Sigmoid colon (tissue), 7 donors: ENCODE results near the gene KLF17. TPM values are rescaled to one million over a fixed set of nuclear protein-coding genes. Genes with fewer than 3 reads are reported as not detected.

ENCODE experiments used
- DNase-seq: peaks from one replicate; pipeline ENCODE4 v3.0.0-alpha.2; 2019
- H3K27ac ChIP-seq, 4 donors: fragments of 200-600 bp; sonication (generic); one replicate each; pipeline ENCODE4 v1.5.1; 2016 to 2019; ENCODE audit warnings: mild to moderate bottlenecking in 1 of 4
- H3K27me3 ChIP-seq, 3 donors: fragments of 200-600 bp; sonication (generic); one replicate each; pipeline ENCODE4 v1.5.1; 2019; ENCODE audit warnings: mild to moderate bottlenecking in 1 of 3
- H3K36me3 ChIP-seq, 4 donors: fragments of 200-600 bp; sonication (generic); one replicate each; pipeline ENCODE4 v1.5.1; 2016 to 2019
- H3K4me1 ChIP-seq, 4 donors: fragments of 200-600 bp; sonication (generic); one replicate each; pipeline ENCODE4 v1.5.1; 2017 to 2019
- H3K4me3 ChIP-seq, 4 donors: fragments of 200-600 bp; sonication (generic); one replicate each; pipeline ENCODE4 v1.5.1; 2017 to 2019; ENCODE audit warnings: mild to moderate bottlenecking in 2 of 4, moderate library complexity in 1 of 4
- H3K9me3 ChIP-seq, 4 donors: fragments of 200-600 bp in 3 of 4; sonication (generic) in 3 of 4; one replicate each; pipeline versions ENCODE4 v1.5.1 to v1.6.1; 2013 to 2019
- EP300 ChIP-seq, 4 donors: sonication (generic); formaldehyde crosslinking; IDR thresholded peaks; one replicate each; pipeline ENCODE4 v1.6.1; 2017; ENCODE audit warnings: antibody characterized with exemption in 4 of 4
- POLR2A ChIP-seq, 2 donors: fragments of 450-650 bp; IDR thresholded peaks; one replicate each; pipeline ENCODE4 v1.6.1; 2016; ENCODE audit warnings: antibody characterized with exemption in 2 of 2, mild to moderate bottlenecking in 2 of 2, moderate library complexity in 2 of 2
- POLR2AphosphoS5 ChIP-seq, 4 donors: sonication (generic); formaldehyde crosslinking; IDR thresholded peaks; one replicate each; pipeline ENCODE4 v1.6.1; 2017; ENCODE audit warnings: antibody characterized with exemption in 4 of 4
- WGBS, 2 donors: extraction: QIAGEN DNeasy Blood & Tissue Kit; methylation state at CpG; one replicate each; pipeline ENCODE4 v1.1.7; 2013; 5-methylcytosine and 5-hydroxymethylcytosine counted together
- intact Hi-C: fragments of 100-400 bp; cut with DNase I; formaldehyde crosslinking; loops from one replicate; pipeline ENCODE4 v1.15.1; 2023
- polyA plus RNA-seq, 3 donors: library from polyadenylated mRNA; stranded (reverse); fragments of 200-250 nt; gene quantifications; one replicate each; pipeline ENCODE4 v1.2.3, GENCODE V29; 2013
- total RNA-seq, 4 donors: library from RNA; depleted of rRNA; stranded (reverse); fragments of >200 nt; gene quantifications; one replicate each; pipeline ENCODE4 v1.1.0, GENCODE V29; 2016
- TF ChIP-seq, protein P1 (sequence below), 4 experiments: fragments of 450-650 bp in 3 of 4; fragments of 200-600 bp in 1 of 4; IDR thresholded peaks; one replicate each; pipeline ENCODE4 v1.5.1; 2016 to 2019; ENCODE audit warnings: antibody characterized with exemption in 4 of 4, mild to moderate bottlenecking in 3 of 4, moderate library complexity in 2 of 4
- donor health status: healthy with polysubstance abuse.
- donor health status: Bipolar disorder and iron deficiency.
- donor health status: healthy.

KLF17 gene
- total and polyA plus RNA-seq, 7 donors: 0.16 to 0.68 (median 0.28) TPM; not detected in 4

- no peak for DNase-seq
- H3K36me3 ChIP-seq: no peaks in the 10 kb centered on the region
- TF ChIP-seq EP300 (IDR thresholded peaks at IDR 0.05): no peak
- TF ChIP-seq, protein P1, sequence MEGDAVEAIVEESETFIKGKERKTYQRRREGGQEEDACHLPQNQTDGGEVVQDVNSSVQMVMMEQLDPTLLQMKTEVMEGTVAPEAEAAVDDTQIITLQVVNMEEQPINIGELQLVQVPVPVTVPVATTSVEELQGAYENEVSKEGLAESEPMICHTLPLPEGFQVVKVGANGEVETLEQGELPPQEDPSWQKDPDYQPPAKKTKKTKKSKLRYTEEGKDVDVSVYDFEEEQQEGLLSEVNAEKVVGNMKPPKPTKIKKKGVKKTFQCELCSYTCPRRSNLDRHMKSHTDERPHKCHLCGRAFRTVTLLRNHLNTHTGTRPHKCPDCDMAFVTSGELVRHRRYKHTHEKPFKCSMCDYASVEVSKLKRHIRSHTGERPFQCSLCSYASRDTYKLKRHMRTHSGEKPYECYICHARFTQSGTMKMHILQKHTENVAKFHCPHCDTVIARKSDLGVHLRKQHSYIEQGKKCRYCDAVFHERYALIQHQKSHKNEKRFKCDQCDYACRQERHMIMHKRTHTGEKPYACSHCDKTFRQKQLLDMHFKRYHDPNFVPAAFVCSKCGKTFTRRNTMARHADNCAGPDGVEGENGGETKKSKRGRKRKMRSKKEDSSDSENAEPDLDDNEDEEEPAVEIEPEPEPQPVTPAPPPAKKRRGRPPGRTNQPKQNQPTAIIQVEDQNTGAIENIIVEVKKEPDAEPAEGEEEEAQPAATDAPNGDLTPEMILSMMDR (IDR thresholded peaks at IDR 0.05): no peak
- no peak for TF ChIP-seq POLR2A (IDR thresholded peaks at IDR 0.05)
- no peak for TF ChIP-seq POLR2AphosphoS5 (IDR thresholded peaks at IDR 0.05)
- 93 to 96% methylated on average over 4 of the region's 4 CpGs for WGBS, 2 donors
- H3K27me3 ChIP-seq: no peaks in the 10 kb centered on the region
- H3K4me1 ChIP-seq: peaks cover 0 to 4% (median 4%) of the 10 kb centered on the region in 4 donors
- intact Hi-C loops: no loop called here
- H3K9me3 ChIP-seq: no peaks in the 10 kb centered on the region
- H3K27ac ChIP-seq: no peak overlapping the region
- H3K4me3 ChIP-seq: no peak overlapping the region
Measured at GRCh38 chr1:44079566-44079965, 39.1 kb upstream of the KLF17 start.

GRCh38 chr1:44084998-44085675 lies 33.5 kb upstream of the KLF17 start:
- intact Hi-C loops: no loop called here
- no peaks in the 10 kb centered on the region for H3K4me1 ChIP-seq
- WGBS, 2 donors: 82 to 83% methylated on average over 3 of the region's 3 CpGs
- no peaks in the 10 kb centered on the region for H3K36me3 ChIP-seq
- H3K27me3 ChIP-seq: no peaks in the 10 kb centered on the region
- TF ChIP-seq EP300 (IDR thresholded peaks at IDR 0.05) (no peak), POLR2AphosphoS5 (IDR thresholded peaks at IDR 0.05) (no peak), POLR2A (IDR thresholded peaks at IDR 0.05) (no peak)
- TF ChIP-seq, protein P1 (IDR thresholded peaks at IDR 0.05): no peak
- H3K9me3 ChIP-seq: no peaks in the 10 kb centered on the region
- H3K4me3 ChIP-seq: no peak overlapping the region
- H3K27ac ChIP-seq: no peak overlapping the region
- DNase-seq: no peak

- Histone ChIP-seq H3K9me3 (no peaks in the 10 kb centered on the region), H3K27me3 (no peaks in the 10 kb centered on the region), H3K36me3 (no peaks in the 10 kb centered on the region), H3K4me1 (no peaks in the 10 kb centered on the region), H3K27ac (no peak overlapping the region), H3K4me3 (no peak overlapping the region)
- WGBS, 2 donors: 82 to 85% methylated on average over 4 of the region's 4 CpGs
- intact Hi-C loops: no loop called here
- TF ChIP-seq EP300 (IDR thresholded peaks at IDR 0.05) (no peak), POLR2A (IDR thresholded peaks at IDR 0.05) (no peak), POLR2AphosphoS5 (IDR thresholded peaks at IDR 0.05) (no peak)
- TF ChIP-seq, protein P1 (IDR thresholded peaks at IDR 0.05): no peak
- no peak for DNase-seq
Measured at GRCh38 chr1:44086692-44087474, 31.7 kb upstream of the KLF17 start.

DNA sequence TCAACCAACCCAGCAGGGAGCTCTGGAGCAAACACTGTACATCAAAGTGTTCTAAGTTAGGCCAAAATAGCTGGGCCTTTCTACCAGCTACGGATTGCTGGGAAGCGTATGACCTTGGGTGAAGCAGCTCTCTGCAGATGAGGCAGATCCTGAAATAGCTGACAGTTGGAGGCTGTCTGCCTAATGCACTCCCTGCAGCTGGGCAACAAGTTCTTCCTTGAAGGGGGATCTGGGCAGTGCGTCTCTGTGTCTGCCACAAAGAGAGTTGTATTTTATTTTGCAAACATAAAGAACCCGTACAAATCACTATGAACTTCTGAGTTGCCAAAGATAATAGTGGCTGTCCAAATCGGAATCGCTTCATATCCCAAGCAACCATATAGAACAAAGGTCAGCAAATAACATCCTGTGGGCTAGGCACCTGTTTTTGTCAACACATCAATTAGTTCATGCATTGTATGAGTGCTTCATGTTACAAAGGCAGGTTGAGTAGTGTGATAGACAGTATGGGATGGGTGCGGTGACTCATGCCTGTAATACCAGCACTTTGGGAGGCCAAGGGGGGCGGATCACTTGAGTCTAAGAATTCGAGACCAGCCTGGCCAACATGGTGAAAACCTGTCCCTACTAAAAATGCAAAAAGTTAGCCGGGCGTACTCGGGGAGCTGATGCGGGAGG lies 29.1 kb upstream of the KLF17 start:
- Histone ChIP-seq H3K27me3 (no peaks in the 10 kb centered on the region), H3K9me3 (peaks cover 0 to 2% (median 1%) of the 10 kb centered on the region in 4 donors), H3K4me1 (no peaks in the 10 kb centered on the region), H3K27ac (no peak overlapping the region), H3K36me3 (no peaks in the 10 kb centered on the region), H3K4me3 (no peak overlapping the region)
- intact Hi-C loops: no loop called here
- TF ChIP-seq POLR2A (IDR thresholded peaks at IDR 0.05) (no peak), EP300 (IDR thresholded peaks at IDR 0.05) (no peak), POLR2AphosphoS5 (IDR thresholded peaks at IDR 0.05) (no peak)
- TF ChIP-seq, protein P1 (IDR thresholded peaks at IDR 0.05): no peak
- WGBS, 2 donors: 43 to 75% methylated on average over 13 of the region's 13 CpGs
- no peak for DNase-seq
